ENCODE measurements around the gene CDK6.

GRCh38 chr7:92704858-92705257, 131.5 kb downstream of the CDK6 start:
- TF ChIP-seq L3MBTL2 (conservative IDR thresholded peaks at IDR 0.05) (no peak), ELF4 (IDR thresholded peaks at IDR 0.05) (no peak), FOXM1 (IDR thresholded peaks at IDR 0.05; ENCODE audit: borderline replicate concordance) (no peak), SP1 (IDR thresholded peaks at IDR 0.05) (no peak), SUZ12 (IDR thresholded peaks at IDR 0.05) (no peak), LEF1 (IDR thresholded peaks at IDR 0.05; ENCODE audit: borderline replicate concordance) (no peak)
